ENCODE results near the gene CTNNA1.

- TF ChIP-seq CTCF (IDR thresholded peaks at IDR 0.05) (no peak), POLR2A (IDR thresholded peaks at IDR 0.05) (no peak)
These were observed 117.4 kb downstream of the CTNNA1 start for GRCh38 chr5:138870611-138871010.

Measured in adrenal gland (tissue), 5 donors.